GM19397 (cell line): ENCODE measurements around the gene ZIC2.
"Not testable (repeated sequence)": the region's sequence is repeated elsewhere in the genome, so short reads cannot be mapped to it uniquely, and the experiment has no call there.

Source experiments
- ATAC-seq: cut with Tn5 transposase; IDR thresholded peaks from one replicate; pipeline ENCODE4 v1.9.1; 2021; ENCODE audit warnings: mild to moderate bottlenecking, moderate library complexity; ENCODE audit not compliant: unreplicated experiment

Gene ZIC2

DNA sequence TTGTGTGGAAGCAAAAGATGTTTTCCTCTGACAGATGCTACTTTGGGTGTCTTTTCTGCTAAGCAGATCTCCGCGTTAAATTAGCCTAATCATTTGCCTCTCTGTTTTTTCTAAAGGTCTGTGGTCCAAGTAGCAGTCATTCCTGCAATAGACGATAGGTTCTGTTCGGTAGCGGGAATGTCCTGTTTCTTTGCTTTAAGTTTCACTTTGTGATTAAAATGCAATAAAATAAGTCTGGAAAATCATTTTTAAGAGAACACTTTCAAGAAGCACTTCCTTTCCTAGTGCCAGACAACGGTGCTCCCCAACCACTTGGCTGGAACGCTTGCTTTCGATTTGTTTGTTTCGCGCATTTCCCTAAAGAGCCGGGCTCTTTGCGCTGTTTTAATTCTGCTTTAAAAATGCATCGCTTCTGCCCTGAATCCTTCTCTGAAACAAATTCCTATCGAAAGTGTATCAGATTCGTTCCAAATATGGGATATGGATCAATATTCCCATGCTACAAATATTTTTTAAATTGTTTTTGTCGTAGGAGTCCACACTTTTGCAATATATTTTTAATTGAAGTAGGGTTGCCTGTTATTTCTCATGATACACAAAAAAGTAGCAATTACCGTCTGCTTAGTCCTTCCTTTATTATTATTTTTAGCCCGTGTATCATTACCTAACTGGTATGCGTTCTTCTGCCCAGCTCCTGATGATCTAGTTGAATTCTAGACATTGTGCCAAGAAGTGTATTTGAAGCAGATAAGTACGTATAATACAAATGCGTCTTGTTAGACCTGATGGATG, 14.2 kb downstream of the ZIC2 start:
- no peak for ATAC-seq

DNA sequence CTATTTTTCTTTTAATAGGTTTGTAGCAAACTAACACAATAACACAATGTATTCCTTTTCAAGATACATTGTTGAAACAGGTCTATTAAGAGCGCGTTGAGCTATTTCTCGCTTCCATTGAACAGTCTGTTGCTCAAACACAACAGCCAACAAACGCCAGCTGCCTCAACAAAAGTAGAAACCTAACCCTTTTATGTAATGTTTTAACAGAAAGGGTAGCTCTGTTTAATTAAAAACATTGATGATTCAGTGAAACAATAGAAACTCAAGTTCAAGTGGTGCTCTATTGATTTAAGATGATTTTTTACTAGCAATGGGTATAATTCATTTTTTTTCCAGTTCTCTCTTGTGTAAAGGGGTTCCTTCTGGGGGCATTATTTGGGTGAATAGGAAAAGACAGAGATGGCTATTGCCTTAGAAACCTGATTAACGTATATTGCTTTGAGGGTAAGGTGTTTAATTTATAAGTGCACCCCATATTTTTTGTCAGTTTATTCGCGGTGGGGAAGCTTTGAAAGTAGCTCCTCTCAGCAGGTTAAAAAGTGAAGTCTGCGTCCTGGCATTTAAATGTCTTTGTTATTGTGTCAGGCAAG, 14.9 kb downstream of the ZIC2 start:
- no peak for ATAC-seq

DNA sequence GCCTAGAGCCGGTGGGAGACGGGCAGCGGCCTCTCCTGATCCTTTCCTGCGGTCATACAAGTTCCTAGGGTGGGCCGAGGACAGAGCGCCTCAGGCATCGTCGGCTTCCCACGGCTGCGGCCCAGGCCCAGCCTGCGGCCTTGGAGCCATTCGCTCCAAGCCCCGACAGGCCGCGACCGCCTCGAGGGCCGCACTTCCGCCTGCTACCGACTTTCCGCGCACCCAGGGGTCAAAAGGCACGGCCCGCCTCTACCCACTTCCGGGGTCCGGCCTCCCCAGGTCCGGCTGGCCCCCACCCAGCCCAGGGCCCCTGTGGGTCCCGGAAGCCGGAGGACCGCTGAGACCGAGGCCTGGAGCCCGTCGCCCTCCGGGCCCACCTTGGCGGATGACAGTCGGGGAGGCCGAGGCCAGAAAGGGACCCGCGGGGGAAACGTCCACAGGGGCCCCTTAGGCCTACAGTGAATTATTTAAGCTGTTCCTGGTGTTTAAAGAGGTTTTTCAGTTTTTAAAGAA, 16.2 kb downstream of the ZIC2 start:
- ATAC-seq: no peak

DNA sequence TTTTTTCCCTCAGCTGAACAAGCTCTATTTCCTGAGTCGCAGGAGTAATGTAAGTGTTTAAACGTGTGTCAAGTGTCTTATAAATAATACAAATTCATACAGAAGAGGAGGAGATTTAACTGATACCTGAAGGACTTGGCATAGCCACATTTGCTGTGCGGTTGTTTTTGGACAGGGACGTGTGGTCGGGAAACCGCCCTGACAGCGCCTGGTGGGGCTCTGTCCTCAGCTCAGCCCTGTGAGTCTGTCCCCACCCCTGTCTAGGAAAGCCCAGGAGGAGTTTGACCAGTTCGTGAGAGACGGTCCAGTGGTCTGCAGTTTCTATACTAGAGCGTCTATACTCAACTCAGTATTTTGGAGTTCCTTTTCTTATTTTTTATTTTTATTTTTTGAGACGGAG, 16.7 kb downstream of the ZIC2 start:
- ATAC-seq: no peak

DNA sequence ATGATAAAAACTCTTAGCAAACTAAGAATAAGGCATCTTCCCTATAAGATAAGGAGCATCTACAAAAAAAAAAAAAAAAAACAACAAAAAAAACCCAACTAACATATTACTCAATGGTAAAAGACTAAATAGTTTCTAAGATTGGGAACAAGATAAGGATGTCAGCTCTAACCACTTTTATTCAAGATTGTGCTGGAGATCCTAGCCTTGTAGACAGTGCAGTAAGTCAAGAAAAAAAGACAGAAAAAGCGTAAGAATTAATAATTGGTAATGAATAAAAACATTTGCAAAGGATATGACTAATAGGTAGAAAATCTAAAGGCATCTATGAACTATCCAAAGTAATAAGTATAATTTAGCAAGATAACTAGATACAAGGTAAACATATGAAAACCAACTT, 33.0 kb downstream of the ZIC2 start:
- ATAC-seq: no peak

DNA sequence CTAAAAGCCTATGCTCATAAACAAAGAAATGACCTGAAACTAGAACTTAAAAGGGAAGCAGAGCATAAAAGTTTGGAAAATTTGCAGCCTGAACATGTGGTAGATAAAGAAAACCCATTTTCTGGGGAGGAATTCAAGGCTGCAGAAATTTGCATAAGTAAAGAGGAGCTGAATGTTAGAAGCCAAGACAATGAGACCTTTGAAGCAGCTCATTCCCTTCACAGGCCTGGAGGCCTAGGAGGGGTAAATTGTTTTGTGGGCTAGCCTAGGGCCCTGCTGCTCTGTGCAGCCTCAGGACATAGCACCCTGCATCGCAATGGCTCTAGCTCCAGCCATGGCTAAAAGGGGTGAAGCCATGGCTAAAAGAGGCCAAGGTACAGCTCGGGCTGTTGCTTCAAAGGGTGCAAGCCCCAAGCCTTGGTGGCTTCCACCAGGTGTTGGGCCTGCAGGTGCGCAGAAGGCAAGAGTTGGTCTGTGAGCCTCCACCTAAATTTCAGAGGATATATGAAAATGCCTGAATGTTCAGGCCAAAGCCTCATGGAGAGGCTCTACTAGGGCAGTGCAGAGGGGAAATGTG, 38.3 kb downstream of the ZIC2 start:
- no peak for ATAC-seq

DNA sequence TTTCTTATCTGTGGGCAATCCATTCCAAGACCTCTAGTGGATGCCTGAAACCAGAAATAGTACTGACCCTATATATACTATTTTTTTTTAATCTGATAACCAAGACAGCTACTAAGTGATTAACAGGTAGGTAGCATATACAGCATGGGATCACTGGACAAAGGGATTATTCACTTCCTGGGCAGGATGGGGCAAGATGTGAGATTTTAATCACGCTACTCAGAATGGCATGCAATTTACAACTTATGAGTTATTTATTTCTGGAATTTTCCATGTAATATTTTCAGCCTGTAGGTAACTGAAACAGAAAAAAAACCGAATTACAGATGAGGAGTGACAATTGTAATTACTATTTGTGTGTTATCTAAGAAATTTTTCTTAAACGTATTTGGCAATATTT, 41.2 kb downstream of the ZIC2 start:
- no peak for ATAC-seq

DNA sequence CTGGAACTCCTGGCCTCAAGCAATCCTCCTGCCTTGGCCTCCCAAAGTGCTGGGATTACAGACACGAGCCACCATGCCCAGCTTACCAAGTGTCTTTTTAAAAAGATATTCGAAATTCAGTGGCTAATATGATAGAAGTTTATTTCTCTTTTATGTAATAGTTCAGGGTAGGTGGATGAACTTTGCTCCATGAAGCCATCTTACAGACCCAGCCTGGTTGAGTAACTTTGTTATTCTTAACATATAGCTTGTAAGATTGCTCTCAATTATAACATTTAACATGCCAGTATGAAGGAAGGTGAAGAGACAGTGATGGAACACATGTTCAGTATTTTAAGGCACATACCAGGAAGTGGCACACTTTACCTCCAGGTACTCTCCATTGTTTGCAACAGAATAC, 42.4 kb downstream of the ZIC2 start:
- no peak for ATAC-seq

DNA sequence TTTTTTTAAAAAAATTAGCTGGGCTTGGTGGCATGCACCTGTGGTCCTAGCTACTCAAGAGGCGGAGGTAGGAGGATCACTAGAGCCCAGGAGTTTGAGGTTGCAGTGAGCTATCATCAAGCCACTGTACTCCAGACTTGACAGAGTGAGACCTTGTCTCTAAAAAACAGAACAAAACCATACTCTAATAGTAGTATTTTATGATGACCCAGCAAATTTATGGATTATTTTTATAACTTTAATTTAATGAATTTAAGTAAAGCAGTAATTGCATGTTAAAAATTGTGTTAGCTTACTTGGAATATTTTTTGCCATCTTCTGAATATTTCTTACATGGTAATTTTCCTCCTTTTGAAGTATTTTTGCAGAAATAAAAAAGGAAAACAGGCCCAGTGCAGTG, 48.3 kb downstream of the ZIC2 start:
- ATAC-seq: no peak

DNA sequence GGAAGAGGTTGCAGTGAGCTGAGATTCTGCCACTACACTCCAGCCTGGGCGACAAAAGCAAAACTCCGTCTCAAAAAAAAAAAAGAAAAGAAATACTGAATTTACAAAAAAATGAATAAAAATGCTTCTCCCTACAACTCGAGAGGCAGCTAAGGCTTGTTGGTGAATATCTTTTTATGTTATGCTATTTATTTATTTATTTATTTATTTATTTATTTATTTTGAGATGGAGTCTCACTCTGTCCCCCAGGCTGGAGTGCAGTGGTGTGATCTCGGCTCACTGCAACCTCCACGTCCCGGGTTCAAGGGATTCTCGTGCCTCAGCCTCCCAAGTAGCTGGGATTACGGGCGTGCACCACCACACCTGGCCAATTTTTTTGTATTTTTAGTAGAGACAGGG, 51.1 kb downstream of the ZIC2 start:
- not testable (repeated sequence) for ATAC-seq

DNA sequence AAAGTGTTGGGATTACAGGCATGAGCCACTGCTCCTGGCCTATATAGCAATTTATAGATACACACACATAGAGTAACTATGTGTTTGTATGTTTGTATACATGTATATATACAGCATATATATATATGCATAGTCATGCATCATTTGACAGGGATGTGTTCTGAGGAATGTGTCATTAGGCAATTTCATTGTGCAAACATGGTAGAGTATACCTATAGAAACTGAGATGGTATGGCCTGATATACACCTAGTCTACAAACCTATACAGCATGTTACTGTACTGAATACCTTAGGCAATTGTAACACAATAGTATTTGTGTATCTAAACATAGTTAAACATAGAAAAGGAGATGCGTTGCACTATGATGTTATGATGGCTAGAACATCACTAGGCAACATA, 54.4 kb downstream of the ZIC2 start:
- no peak for ATAC-seq
